ENCODE measurements around the gene SNRPD2. TPM values are rescaled to one million over a fixed set of nuclear protein-coding genes. Genes with fewer than 3 reads are reported as not detected.

Gene SNRPD2
- polyA plus RNA-seq, 1 experiment, result 518 TPM

DNA sequence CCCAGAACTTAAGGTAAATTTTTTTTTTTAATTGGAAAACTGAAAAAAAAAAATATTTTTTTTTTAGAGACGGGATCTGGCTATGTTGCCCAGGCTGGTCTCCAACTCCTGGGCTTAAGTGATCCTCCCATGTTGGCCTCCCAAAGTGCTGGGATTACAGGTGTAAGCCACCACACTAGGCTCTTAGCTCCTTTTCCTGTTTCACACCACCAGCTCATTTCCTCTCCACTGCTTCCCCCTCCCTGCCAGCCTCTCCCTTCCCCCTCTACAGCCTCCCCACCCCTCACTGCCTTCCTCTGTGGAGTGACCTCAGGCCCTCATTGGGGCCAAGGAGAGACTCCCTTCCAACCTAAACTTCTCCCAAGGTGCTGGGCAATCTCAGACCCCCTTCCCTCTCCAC lies 28.0 kb downstream of the SNRPD2 start:
- Histone ChIP-seq H3K36me3 (ENCODE audit: control insufficient read depth, insufficient read depth, low read length) (no peaks in the 10 kb centered on the region), H3K27me3 (ENCODE audit: control insufficient read depth, insufficient read depth, low read length) (peaks cover 9% of the 10 kb centered on the region), H3K4me3 (ENCODE audit: low read depth, low read length) (no peak overlapping the region)
- ChIA-PET CTCF (interaction anchor here (1.5 kb wide), 1 partner anchor 22 kb away, joined by 3 read pairs; no protein-coding TSS in a partner anchor), POLR2A (no interaction called here)
- no peak for DNase-seq (ENCODE audit: low read depth)
- TF ChIP-seq, protein P1, sequence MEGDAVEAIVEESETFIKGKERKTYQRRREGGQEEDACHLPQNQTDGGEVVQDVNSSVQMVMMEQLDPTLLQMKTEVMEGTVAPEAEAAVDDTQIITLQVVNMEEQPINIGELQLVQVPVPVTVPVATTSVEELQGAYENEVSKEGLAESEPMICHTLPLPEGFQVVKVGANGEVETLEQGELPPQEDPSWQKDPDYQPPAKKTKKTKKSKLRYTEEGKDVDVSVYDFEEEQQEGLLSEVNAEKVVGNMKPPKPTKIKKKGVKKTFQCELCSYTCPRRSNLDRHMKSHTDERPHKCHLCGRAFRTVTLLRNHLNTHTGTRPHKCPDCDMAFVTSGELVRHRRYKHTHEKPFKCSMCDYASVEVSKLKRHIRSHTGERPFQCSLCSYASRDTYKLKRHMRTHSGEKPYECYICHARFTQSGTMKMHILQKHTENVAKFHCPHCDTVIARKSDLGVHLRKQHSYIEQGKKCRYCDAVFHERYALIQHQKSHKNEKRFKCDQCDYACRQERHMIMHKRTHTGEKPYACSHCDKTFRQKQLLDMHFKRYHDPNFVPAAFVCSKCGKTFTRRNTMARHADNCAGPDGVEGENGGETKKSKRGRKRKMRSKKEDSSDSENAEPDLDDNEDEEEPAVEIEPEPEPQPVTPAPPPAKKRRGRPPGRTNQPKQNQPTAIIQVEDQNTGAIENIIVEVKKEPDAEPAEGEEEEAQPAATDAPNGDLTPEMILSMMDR (IDR thresholded peaks at IDR 0.05; ENCODE audit: insufficient read depth, low read depth, low read length), result no peak

DNA sequence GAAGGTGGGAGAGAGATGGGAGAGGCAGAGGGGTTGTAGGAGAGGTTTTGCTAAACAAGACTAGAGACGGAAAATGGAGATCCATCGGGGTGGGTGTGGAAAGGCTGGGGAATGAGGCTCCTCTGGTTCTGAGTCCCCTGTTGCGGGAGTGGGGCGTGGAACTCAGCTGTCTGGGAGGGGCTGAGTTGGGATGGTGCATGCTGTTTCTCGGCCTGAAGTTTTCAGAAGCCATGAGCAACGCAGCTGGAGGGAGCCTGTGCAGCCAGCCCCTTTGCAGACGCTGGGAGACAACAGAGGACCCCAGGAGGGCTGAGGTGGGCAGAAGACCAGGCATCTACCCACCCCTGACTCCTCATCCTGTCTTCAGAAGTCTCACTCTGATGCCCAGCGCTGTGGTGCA lies 31.1 kb downstream of the SNRPD2 start:
- ChIA-PET CTCF (interaction anchor here (0.6 kb wide), 1 partner anchor 585 kb away, joined by 3 read pairs; no protein-coding TSS in a partner anchor), POLR2A (no interaction called here)
- Histone ChIP-seq H3K4me3 (ENCODE audit: low read depth, low read length) (no peak overlapping the region), H3K27me3 (ENCODE audit: control insufficient read depth, insufficient read depth, low read length) (peaks cover 8% of the 10 kb centered on the region), H3K36me3 (ENCODE audit: control insufficient read depth, insufficient read depth, low read length) (no peaks in the 10 kb centered on the region)
- TF ChIP-seq, protein P1 (IDR thresholded peaks at IDR 0.05; ENCODE audit: insufficient read depth, low read depth, low read length), result no peak
- DNase-seq (ENCODE audit: low read depth), result no peak

DNA sequence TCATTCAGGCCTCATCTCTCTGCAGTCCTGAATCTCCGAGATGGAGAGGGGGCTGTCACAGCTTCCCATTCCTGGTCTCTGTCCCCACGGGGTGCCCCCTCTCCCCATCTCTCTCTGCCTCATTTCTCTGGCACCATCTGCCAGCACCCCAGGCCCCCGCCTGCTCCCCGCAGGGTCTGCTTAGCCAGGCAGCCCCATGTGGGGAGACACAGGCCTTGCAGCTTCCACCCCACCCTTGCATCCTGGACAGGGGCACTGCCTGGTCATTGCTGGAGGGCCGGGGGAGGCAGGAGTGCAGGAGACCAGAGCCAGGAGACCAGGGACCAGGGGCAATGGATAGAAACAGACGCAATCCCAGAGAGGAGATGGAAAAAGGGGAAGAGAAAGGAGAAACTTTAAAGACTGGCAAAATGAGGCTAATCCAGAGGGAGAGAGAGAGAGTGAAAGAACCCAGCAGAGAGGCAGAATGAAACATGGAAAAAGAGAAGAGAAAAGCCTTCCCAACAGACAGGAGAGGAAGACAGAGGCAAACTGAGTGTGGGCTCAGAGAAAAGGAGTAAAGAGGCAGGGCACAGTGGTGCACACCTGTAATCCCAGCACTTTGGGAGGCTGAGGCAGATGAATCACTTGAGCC lies 32.5 kb downstream of the SNRPD2 start:
- ChIA-PET POLR2A (no interaction called here), CTCF (no interaction called here)
- DNase-seq (ENCODE audit: low read depth), result no peak
- H3K27me3 ChIP-seq (ENCODE audit: control insufficient read depth, insufficient read depth, low read length), result peaks cover 8% of the 10 kb centered on the region
- no peaks in the 10 kb centered on the region for H3K36me3 ChIP-seq (ENCODE audit: control insufficient read depth, insufficient read depth, low read length)
- H3K4me3 ChIP-seq (ENCODE audit: low read depth, low read length), result no peak overlapping the region
- TF ChIP-seq, protein P1 (IDR thresholded peaks at IDR 0.05; ENCODE audit: insufficient read depth, low read depth, low read length), result no peak

DNA sequence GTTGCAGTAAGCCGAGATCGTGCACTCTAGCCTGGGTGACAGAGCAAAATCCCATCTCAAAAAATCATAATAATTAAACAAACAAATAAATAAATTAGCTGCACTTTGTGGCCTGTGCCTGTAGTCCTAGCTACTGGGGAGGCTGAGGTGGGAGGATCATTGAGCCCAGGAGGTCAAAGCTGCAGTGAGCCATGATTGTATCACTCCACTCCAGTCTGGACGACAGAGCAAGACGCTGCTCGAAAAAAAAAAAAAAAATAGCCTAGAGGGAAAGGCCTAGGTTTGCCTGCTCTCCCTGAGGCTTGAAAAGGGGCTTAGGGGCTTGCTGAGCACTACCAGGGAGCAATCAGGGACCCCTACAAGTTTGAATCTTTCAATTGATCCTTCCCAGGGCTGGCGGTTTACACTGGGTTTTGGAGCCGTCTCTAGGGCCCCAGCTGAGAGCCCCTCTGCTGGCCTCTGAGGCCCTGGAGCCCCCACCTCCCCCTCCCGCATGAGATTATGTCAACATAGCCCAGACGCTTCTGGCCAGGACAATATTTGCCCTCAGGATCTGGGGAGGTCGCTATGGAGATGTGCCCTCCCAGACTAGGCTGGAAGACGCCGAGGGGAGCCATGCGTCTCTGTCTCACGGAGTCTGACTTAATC lies 34.1 kb downstream of the SNRPD2 start:
- CTCF ChIA-PET, result interaction anchor here (0.7 to 1.5 kb wide), 2 partner anchors 8 to 15 kb away, joined by 3 to 5 read pairs; no protein-coding TSS in a partner anchor
- POLR2A ChIA-PET, result no interaction called here
- H3K36me3 ChIP-seq (ENCODE audit: control insufficient read depth, insufficient read depth, low read length), result no peaks in the 10 kb centered on the region
- H3K4me3 ChIP-seq (ENCODE audit: low read depth, low read length), result no peak overlapping the region
- TF ChIP-seq, protein P1 (IDR thresholded peaks at IDR 0.05; ENCODE audit: insufficient read depth, low read depth, low read length), result no peak
- peaks cover 8% of the 10 kb centered on the region for H3K27me3 ChIP-seq (ENCODE audit: control insufficient read depth, insufficient read depth, low read length)
- DNase-seq (ENCODE audit: low read depth), result no peak

- ChIA-PET POLR2A (no interaction called here), CTCF (no interaction called here)
- Histone ChIP-seq H3K27me3 (ENCODE audit: control insufficient read depth, insufficient read depth, low read length) (peaks cover 3% of the 10 kb centered on the region; the same call in 1 of the 2 replicates), H3K36me3 (ENCODE audit: control insufficient read depth, insufficient read depth, low read length) (no peaks in the 10 kb centered on the region), H3K4me3 (ENCODE audit: low read depth, low read length) (no peak overlapping the region)
- DNase-seq (ENCODE audit: low read depth), result no peak
- TF ChIP-seq, protein P1 (IDR thresholded peaks at IDR 0.05; ENCODE audit: insufficient read depth, low read depth, low read length), result no peak
Observed at GRCh38 chr19:45655073-45655472, 36.7 kb downstream of the SNRPD2 start.

All from BJ (cell line).